T-helper 17 cell (primary cell): ENCODE measurements around the gene ST8SIA4. TPM values are rescaled to one million over a fixed set of nuclear protein-coding genes. Genes with fewer than 3 reads are reported as not detected.
A peak's percentile ranks its signal among the peaks of the same experiment; 100 is the strongest.

ENCODE experiments used
- ATAC-seq: fragments of 150-1000 bp; cut with Tn5 transposase; 2 replicates; pipeline ENCODE4 v1.10.0; 2021; ENCODE audit warnings: mild to moderate bottlenecking, moderate library complexity
- DNase-seq, 3 donors: peaks; one replicate each; pipeline versions ENCODE4 v3.0.0 to v3.0.0-alpha.2; 2020 to 2021
- H3K9me3 ChIP-seq: one replicate; pipeline ENCODE4 v1.7.0; 2013; ENCODE audit warnings: low read length, mild to moderate bottlenecking; ENCODE audit not compliant: control insufficient read depth, poor library complexity, severe bottlenecking
- H3K27ac Mint-ChIP-seq: one replicate; pipeline ENCODE4 v1.8.0; 2022; ENCODE audit warnings: mild to moderate bottlenecking, moderate library complexity, mixed read lengths
- H3K27me3 Mint-ChIP-seq: one replicate; pipeline ENCODE4 v1.8.0; 2022; ENCODE audit warnings: mixed read lengths
- H3K36me3 Mint-ChIP-seq: one replicate; pipeline ENCODE4 v1.8.0; 2022; ENCODE audit warnings: low read depth, mixed read lengths
- H3K4me1 Mint-ChIP-seq: one replicate; pipeline ENCODE4 v1.8.0; 2022; ENCODE audit warnings: mild to moderate bottlenecking, mixed read lengths
- H3K4me3 Mint-ChIP-seq: one replicate; pipeline ENCODE4 v1.8.0; 2022; ENCODE audit warnings: mild to moderate bottlenecking, moderate library complexity, mixed read lengths
- total RNA-seq, 4 donors: library from RNA in 2 of 4; stranded (reverse) in 2 of 4; gene quantifications; one replicate each; pipeline ENCODE4 v1.2.3 and lab custom pipeline; 2022 to 2026

The ST8SIA4 gene
- total RNA-seq, 2 donors from 2014 or later: 27.5 to 29.0 TPM

DNA sequence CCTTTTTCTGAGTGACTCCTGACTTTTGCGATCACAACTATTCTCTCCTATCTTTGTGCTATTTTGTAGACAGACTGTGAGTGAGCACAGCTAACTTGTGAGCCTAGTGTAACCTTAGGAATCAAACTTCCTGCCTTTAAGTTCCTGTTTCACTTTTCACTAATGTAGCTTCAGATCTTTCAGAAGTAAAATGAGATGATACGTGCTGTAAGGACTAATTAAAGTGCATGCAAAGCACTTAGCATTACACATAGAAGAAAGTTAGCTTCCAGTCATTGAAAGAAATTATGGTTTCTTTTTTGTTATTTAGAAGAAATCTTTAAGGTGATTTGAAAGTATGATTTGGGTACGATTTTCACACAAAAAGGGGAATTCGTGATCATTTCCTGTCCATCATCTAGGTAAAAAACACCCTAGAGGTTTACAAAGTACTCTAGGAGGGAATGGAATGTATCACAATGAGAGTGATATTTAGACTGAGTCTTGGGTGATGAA, 122.7 kb downstream of the ST8SIA4 start:
- Mint-ChIP-seq H3K4me1 (peaks cover 18% of the 10 kb centered on the region), H3K36me3 (peaks cover 5% of the 10 kb centered on the region), H3K4me3 (peak overlapping the region; percentile 83), H3K27ac (peak overlapping the region; percentile 89), H3K27me3 (no peaks in the 10 kb centered on the region)
- DNase-seq (no peak), ATAC-seq (peak; percentile 78)
- H3K9me3 ChIP-seq: no peaks in the 10 kb centered on the region

DNA sequence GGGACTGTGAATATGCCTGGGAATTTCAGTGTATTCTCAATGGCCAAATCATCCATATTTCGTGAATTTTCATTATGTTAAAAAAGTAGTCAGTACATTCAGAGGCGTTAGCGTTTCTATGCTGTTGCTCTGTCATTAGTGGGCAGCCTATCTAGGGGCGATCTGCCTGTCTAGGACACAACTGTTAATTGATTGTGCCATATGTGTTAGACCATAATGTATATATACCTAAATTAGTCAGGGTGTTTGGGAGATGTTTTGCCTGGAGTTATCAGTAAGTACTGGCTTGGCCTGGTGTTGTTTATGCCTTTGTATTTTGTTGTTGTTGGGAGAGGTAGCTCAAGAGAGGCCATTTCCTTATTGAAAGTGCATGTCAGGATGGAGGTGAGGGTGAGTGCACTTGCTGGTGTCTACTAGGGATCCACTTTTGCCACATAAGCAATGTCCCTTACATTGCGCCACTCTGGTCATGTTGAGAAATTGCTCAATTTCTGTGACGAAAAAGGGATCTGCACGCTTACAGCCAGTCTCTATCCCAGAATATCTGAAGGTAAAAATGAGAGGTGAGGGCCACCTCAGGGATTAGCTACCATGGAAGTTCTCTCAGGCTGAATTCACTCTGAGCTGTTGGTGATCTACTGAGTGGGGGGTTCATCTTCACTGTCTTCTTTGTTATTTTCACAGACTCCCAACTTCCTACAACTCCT, 123.3 kb downstream of the ST8SIA4 start:
- H3K9me3 ChIP-seq: no peaks in the 10 kb centered on the region
- peaks cover 5% of the 10 kb centered on the region for H3K36me3 Mint-ChIP-seq
- no peaks in the 10 kb centered on the region for H3K27me3 Mint-ChIP-seq
- H3K27ac Mint-ChIP-seq: peak overlapping the region; percentile 89
- DNase-seq (no peak), ATAC-seq (peak; percentile 31)
- H3K4me1 Mint-ChIP-seq: peaks cover 18% of the 10 kb centered on the region
- H3K4me3 Mint-ChIP-seq: peak overlapping the region; percentile 83

DNA sequence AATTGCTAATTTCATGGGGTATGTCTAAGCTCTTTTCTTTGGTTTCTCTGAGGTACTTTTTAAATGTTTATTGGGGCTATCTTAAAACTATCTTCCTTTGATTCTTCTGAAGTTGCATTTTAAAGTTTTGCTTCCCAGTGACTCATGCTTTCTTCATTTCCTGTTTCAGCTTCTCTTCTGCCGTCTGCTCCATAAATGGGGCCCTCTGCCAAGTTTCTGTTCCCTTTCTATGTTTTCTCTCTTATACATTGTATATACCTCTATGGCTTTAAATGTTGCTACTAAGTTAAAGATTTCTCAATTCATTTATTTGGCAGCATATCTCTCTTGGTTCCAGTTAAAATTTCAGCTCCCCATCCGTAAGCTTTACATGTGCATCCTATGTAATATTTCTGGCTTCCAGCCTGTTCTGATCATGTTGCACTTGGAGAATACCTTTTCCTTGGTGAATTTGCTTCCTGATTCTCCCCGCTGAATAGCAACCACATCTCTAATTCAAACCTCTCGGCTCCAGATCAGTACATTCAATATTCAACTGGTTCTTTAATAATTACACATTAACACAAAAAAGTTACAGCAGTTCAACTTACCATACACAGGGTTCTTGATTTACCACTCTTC, 125.3 kb downstream of the ST8SIA4 start:
- Mint-ChIP-seq H3K27me3 (no peaks in the 10 kb centered on the region), H3K36me3 (peaks cover 2% of the 10 kb centered on the region), H3K4me1 (peaks cover 18% of the 10 kb centered on the region), H3K27ac (peak overlapping the region; percentile 76), H3K4me3 (peak overlapping the region; percentile 41)
- ATAC-seq (peak; percentile 55), DNase-seq (no peak)
- no peaks in the 10 kb centered on the region for H3K9me3 ChIP-seq

DNA sequence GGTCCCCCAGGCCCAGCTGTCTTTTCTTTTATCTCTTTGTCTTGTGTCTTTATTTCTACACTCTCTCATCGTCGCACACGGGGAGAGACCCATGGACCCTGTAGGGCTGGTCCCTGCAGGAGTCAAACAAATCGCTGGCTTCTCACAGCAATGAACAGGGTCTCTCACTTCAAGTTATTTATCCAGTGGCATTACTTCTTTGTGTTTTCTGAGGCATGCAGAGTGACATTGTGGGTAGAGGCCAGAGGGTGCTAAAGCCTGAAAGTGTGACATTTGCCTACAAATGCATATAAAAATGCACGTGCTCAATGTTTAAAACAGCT, 127.6 kb downstream of the ST8SIA4 start:
- Mint-ChIP-seq H3K4me3 (no peak overlapping the region), H3K4me1 (peaks cover 18% of the 10 kb centered on the region), H3K27me3 (no peaks in the 10 kb centered on the region), H3K27ac (no peak overlapping the region), H3K36me3 (no peaks in the 10 kb centered on the region)
- H3K9me3 ChIP-seq: no peaks in the 10 kb centered on the region
- ATAC-seq (no peak), DNase-seq (no peak)

DNA sequence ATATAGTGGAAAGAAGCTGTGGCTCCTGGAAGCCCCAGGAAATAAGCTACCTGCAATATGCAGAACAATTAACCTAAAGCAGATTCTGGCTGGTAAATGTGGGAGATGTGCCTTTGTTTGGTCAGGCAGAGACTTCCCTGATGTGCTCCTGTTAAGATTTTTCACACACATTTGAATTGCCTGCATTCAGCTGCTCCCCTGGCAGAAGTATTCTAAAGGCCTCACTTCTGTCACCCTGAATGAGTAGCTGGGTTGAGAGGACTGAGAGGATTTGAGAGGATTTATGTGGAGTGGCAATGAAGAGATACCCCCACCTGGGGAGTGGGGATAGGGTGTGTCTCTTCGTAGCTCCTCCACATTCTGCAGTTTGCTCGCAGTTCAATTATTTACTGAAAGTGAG, 130.5 kb downstream of the ST8SIA4 start:
- Mint-ChIP-seq H3K36me3 (peaks cover 3% of the 10 kb centered on the region), H3K4me3 (no peak overlapping the region), H3K27me3 (no peaks in the 10 kb centered on the region), H3K27ac (no peak overlapping the region), H3K4me1 (peaks cover 2% of the 10 kb centered on the region)
- no peaks in the 10 kb centered on the region for H3K9me3 ChIP-seq
- DNase-seq: no peak
- no peak for ATAC-seq

DNA sequence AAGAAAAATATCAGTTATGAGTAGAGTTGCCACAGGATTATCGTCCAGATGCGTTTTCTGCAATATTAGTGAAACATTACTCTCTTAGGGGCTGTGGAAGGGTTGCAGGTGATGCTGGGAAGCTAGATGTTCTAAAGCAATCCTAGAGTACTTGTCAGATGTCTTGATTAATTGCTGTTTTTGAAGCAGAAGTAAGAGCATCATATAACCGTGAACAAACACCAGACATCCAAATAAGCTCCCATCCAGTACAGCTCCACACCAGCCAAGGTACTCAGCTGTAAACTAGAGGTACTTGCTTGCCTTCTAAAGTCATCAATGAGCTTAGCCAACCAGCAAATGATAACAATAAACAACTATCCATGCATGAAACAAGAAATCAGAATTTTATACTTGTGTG, 131.1 kb downstream of the ST8SIA4 start:
- Mint-ChIP-seq H3K4me1 (no peaks in the 10 kb centered on the region), H3K27ac (no peak overlapping the region), H3K27me3 (no peaks in the 10 kb centered on the region), H3K36me3 (peaks cover 3% of the 10 kb centered on the region), H3K4me3 (no peak overlapping the region)
- DNase-seq (no peak), ATAC-seq (no peak)
- H3K9me3 ChIP-seq: no peaks in the 10 kb centered on the region

DNA sequence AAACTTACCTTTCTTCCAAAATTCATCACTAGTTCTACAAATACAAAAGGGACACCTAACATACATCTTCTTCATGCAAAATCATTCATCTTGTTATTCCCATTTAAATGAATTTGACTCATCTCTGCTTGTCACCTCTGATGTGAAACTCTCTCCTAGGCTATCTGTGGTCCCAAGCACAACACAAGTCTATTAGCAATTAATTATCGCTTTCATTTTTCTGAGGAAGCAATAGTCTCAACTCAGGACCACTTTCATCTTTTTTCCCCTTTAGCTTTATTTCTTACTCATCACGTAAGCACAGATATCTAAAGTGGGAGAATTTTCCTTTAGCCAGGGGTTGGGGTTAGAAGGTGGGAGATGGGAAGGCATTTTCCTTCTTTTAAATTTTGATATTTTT, 131.9 kb downstream of the ST8SIA4 start:
- ATAC-seq (no peak), DNase-seq (no peak)
- no peaks in the 10 kb centered on the region for H3K27me3 Mint-ChIP-seq
- no peak overlapping the region for H3K27ac Mint-ChIP-seq
- H3K4me1 Mint-ChIP-seq: no peaks in the 10 kb centered on the region
- H3K9me3 ChIP-seq: no peaks in the 10 kb centered on the region
- H3K4me3 Mint-ChIP-seq: no peak overlapping the region
- peaks cover 3% of the 10 kb centered on the region for H3K36me3 Mint-ChIP-seq

DNA sequence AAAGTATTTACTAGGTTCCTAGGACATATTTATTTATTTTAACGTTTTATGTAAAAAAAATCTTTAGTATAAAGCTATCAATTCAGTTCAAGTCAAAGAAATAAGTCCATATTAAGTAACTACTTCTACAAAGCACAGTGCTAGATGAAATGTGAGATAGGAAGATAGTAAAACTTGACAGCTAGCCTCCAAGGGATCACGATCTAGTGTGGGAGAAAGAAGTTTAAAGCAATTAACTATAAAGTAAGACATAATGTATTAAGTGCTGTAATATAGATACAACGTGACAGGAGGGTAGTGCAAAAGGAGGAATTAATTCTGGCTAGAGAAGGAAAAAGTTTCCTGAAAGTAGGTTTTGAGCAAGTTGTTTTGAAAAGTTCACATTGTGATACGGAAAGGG, 134.9 kb downstream of the ST8SIA4 start:
- no peaks in the 10 kb centered on the region for H3K27me3 Mint-ChIP-seq
- H3K9me3 ChIP-seq: no peaks in the 10 kb centered on the region
- no peak overlapping the region for H3K4me3 Mint-ChIP-seq
- no peak overlapping the region for H3K27ac Mint-ChIP-seq
- no peak for ATAC-seq
- no peak for DNase-seq
- H3K4me1 Mint-ChIP-seq: no peaks in the 10 kb centered on the region
- peaks cover 3% of the 10 kb centered on the region for H3K36me3 Mint-ChIP-seq

DNA sequence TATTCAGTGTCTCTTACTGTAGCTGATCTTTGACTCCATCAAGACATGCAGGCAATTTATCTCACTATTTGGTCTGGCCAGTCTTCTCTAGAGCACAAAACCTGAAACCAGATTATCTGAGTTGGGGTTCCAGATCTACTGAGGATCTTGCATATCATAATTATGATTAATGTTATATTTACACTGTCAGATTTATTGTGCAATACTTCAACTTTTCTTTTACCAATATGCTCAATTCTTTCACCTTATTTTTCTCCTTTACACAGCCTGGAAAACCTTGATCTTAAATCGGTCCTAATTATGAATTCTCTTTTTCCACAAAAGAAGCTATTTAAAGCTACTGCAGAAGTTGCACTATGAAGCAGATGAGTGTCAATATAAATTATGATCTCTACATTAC, 140.1 kb downstream of the ST8SIA4 start:
- DNase-seq: no peak
- no peak for ATAC-seq
- H3K9me3 ChIP-seq: no peaks in the 10 kb centered on the region
- no peak overlapping the region for H3K27ac Mint-ChIP-seq
- peaks cover 6% of the 10 kb centered on the region for H3K27me3 Mint-ChIP-seq
- H3K4me1 Mint-ChIP-seq: no peaks in the 10 kb centered on the region
- H3K36me3 Mint-ChIP-seq: no peaks in the 10 kb centered on the region
- no peak overlapping the region for H3K4me3 Mint-ChIP-seq

DNA sequence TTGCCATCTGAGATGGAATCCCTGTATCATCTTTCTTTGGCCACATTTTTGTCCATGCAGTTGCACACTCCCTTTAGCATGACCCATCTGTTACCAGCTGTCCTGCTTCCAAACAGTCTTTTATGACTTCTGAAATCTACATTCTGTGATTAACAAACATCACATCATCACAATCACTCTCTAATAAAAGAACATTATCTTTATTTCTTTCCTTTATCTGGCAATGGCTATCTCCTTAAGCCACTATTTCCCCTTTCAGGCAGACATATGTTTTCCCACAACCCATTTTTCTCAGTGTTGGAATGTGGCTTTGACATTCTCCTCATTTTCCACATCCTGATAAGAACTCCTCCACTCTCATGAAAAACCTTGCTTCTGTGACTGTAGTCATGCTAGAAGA, 141.0 kb downstream of the ST8SIA4 start:
- peaks cover 6% of the 10 kb centered on the region for H3K27me3 Mint-ChIP-seq
- H3K36me3 Mint-ChIP-seq: no peaks in the 10 kb centered on the region
- H3K4me3 Mint-ChIP-seq: no peak overlapping the region
- ATAC-seq: no peak
- no peaks in the 10 kb centered on the region for H3K4me1 Mint-ChIP-seq
- no peak overlapping the region for H3K27ac Mint-ChIP-seq
- H3K9me3 ChIP-seq: no peaks in the 10 kb centered on the region
- no peak for DNase-seq

DNA sequence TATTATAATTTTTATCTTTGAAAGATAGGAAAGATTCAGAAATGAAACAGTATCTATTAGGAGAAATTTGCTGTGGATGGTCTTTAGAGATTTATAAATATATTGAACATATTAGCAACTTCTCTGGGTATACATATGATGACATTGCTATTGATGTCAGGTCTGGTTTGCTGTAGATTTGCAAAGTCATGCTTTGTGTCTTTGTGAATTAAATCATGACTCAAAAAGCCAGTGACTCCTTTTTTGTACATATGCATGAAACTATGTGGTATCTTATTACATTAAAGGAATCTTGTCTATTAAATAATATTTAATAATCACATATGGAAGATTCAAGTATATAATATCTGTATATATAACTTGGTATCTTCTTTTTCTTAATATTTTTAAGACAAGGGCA, 141.9 kb downstream of the ST8SIA4 start:
- no peaks in the 10 kb centered on the region for H3K36me3 Mint-ChIP-seq
- no peaks in the 10 kb centered on the region for H3K9me3 ChIP-seq
- ATAC-seq (no peak), DNase-seq (no peak)
- H3K4me1 Mint-ChIP-seq: no peaks in the 10 kb centered on the region
- peaks cover 6% of the 10 kb centered on the region for H3K27me3 Mint-ChIP-seq
- no peak overlapping the region for H3K4me3 Mint-ChIP-seq
- no peak overlapping the region for H3K27ac Mint-ChIP-seq

DNA sequence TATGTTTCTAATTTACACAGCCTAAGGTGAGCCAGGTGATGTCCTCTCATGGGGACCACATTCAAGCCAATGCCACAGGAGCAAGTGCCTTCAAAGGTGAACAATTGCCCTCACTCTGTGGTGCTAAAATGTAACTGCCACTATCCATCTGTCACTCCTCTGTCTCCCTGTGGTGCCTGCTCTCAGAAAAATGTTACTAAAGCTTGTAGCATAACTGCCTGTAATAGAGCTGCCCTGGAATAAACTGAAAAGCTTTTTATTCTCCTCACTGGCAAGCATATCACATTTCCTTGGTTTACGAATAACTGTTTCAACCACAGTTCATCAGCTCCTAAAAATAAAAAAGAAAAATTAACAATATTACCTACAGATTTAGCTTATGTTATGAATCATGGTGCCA, 142.4 kb downstream of the ST8SIA4 start:
- no peaks in the 10 kb centered on the region for H3K4me1 Mint-ChIP-seq
- peaks cover 6% of the 10 kb centered on the region for H3K27me3 Mint-ChIP-seq
- no peaks in the 10 kb centered on the region for H3K9me3 ChIP-seq
- no peaks in the 10 kb centered on the region for H3K36me3 Mint-ChIP-seq
- no peak overlapping the region for H3K27ac Mint-ChIP-seq
- DNase-seq (no peak), ATAC-seq (no peak)
- H3K4me3 Mint-ChIP-seq: no peak overlapping the region

DNA sequence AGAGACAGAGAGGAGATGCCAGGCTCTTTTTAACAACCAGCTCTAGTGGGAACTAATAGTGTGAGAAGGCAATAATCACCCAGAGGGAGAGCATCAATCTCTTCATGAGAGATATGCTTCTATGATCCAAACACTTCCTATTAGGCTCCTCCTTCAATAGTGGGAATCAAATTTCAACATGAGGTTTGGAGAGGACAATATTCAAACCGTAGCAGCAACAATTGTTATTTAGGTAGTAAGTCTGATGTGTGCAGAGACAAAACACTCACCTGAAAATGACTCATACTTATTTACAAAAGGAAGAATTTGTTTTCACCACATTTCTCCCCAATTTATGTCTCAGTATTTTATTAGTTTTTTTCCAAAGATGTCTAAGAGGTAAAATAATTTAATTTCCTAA, 144.3 kb downstream of the ST8SIA4 start:
- no peaks in the 10 kb centered on the region for H3K9me3 ChIP-seq
- no peak for DNase-seq
- H3K4me1 Mint-ChIP-seq: no peaks in the 10 kb centered on the region
- H3K36me3 Mint-ChIP-seq: no peaks in the 10 kb centered on the region
- H3K4me3 Mint-ChIP-seq: no peak overlapping the region
- no peak for ATAC-seq
- H3K27me3 Mint-ChIP-seq: peaks cover 6% of the 10 kb centered on the region
- H3K27ac Mint-ChIP-seq: no peak overlapping the region

DNA sequence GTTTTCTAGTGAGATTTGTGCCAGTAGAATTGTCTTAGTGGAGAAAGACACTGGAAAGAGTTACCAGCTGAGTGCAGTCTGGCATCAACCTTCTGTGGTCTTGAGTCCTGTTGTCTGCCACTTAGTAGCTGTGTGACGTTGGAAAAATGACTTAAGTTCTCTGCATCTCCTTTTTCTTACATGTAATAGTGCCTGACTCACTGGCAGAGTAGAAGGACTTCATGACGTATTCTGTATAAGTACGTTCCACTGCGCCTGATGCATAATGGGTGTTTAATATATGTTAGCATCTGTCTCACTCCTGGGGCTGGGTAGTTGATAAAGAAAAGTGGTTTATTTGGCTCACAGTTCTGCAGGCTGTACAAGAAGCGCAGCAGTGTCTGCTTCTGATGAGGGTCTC, 144.8 kb downstream of the ST8SIA4 start:
- ATAC-seq (no peak), DNase-seq (no peak)
- H3K4me1 Mint-ChIP-seq: no peaks in the 10 kb centered on the region
- H3K27me3 Mint-ChIP-seq: peaks cover 6% of the 10 kb centered on the region
- H3K4me3 Mint-ChIP-seq: no peak overlapping the region
- no peaks in the 10 kb centered on the region for H3K9me3 ChIP-seq
- no peaks in the 10 kb centered on the region for H3K36me3 Mint-ChIP-seq
- no peak overlapping the region for H3K27ac Mint-ChIP-seq
